Stimulated activated naive CD4-positive, alpha-beta T cell treated with Interleukin-2 at 50 U/mL for 16 hours (primary cell): ENCODE data around the gene C1QTNF12.
A peak's percentile ranks its signal among the peaks of the same experiment; 100 is the strongest.

Experiments
- DNase-seq: peaks from one replicate; lab custom pipeline; 2025; lab: John Stamatoyannopoulos, UW

The C1QTNF12 gene

GRCh38 chr1:1213345-1214265 lies 32.9 kb downstream of the C1QTNF12 start, which contains the start of gene TNFRSF4:
Gene TNFRSF4, minus strand, starts transcription at chr1:1214153. Its CDS starts 26 bp downstream, at chr1:1214127.
- peak; percentile 48 for DNase-seq

DNA sequence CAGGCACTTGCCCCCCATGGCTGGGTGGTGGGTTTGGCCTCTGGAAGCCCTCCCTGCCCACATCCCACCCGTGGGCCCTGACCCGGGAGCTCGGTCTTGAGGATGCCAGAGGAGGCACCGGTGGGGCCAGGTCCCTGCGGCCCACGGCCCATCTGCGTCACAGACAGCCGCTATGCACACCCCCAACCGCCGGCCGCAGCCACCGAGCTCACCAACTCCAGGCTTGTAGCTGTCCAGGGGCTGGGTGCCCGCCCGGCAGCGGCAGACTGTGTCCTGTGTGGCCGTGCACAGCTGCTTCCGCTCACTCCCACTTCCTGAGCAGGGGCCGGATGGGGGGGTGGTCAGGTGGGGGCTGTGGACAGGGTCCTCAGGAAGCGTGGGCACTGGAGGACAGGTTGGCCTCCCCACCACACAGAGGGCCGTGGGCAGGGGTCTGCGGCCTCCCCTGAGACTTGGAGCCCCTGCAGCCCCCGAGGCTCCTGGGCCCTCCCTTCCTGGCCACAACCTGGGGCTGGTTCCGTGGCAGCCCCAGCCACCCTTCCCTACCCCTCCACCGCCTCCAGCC lies 33.7 kb downstream of the C1QTNF12 start:
- DNase-seq: peak; percentile 44

- DNase-seq: no peak
Measured at GRCh38 chr1:1211541-1212441, 34.7 kb downstream of the C1QTNF12 start.

GRCh38 chr1:1210726-1211540 lies 35.6 kb downstream of the C1QTNF12 start:
- DNase-seq: no peak

GRCh38 chr1:1208713-1209433 lies 37.6 kb downstream of the C1QTNF12 start:
- peak; percentile 54 for DNase-seq

- no peak for DNase-seq
Measured at GRCh38 chr1:1207571-1207892, 39.0 kb downstream of the C1QTNF12 start.

DNA sequence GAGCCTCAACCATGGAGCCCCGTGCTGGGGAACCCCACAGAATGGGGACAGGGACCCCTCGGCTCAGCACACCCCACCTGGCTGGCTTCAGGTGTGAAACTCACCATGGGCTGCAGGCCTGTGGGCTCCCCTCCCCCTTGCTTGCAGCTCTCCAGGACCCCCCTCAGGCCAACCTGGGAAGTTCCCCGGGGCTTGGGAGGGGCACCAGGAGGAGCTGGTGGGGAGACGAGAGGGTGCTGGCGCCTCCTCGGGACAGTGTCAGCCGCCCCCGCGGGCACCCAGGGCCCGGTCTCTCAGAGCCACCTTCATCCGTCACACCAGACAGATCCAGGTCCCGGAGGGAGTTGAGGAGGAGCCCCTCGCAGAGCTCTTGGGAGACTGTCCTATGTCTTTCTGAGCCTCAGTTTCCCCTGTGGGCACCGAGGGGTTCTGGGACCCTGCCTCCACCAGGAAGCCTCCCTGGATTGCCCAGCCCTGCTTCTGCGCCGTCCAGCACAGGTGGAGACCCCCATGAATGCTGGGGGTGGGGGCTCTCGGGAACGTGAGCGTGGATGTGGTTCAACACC lies 39.5 kb downstream of the C1QTNF12 start:
- DNase-seq: no peak

DNA sequence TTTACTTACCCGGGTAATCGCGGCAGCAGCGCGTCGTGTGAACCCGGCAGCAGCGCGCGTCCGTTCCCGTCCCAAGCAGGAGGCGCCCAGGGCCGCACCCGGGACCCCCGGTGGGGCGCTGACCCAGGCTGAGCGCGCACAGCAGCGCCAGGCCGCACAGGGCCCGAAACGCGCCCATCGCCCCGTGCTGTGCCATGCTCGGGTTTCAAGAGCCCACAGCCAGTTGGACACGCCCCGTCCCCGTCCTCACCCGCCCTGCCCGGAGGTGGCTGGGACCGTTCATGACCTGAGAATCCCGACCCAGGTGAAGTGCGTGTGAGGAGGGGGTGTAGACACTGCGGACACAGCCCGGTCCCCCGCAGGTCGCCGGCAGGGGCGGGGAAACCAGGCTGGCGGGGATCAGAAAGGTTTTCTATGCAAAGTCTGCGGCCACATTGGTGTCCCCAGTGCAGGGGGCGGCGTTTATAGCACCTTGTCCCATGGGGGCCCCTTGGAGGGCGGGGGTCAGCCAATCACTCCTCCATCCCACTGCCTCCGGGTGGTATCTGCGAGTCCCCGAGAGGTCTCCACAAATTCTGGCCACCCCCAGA lies 40.1 kb downstream of the C1QTNF12 start, which contains the start of gene TNFRSF18:
Gene TNFRSF18, minus strand, starts transcription at position 217 of the 590 bp plus-strand sequence. Its CDS starts 21 bp downstream, at position 196.
- DNase-seq: peak; percentile 62

GRCh38 chr1:1205769-1206375 lies 40.6 kb downstream of the C1QTNF12 start:
- no peak for DNase-seq

DNA sequence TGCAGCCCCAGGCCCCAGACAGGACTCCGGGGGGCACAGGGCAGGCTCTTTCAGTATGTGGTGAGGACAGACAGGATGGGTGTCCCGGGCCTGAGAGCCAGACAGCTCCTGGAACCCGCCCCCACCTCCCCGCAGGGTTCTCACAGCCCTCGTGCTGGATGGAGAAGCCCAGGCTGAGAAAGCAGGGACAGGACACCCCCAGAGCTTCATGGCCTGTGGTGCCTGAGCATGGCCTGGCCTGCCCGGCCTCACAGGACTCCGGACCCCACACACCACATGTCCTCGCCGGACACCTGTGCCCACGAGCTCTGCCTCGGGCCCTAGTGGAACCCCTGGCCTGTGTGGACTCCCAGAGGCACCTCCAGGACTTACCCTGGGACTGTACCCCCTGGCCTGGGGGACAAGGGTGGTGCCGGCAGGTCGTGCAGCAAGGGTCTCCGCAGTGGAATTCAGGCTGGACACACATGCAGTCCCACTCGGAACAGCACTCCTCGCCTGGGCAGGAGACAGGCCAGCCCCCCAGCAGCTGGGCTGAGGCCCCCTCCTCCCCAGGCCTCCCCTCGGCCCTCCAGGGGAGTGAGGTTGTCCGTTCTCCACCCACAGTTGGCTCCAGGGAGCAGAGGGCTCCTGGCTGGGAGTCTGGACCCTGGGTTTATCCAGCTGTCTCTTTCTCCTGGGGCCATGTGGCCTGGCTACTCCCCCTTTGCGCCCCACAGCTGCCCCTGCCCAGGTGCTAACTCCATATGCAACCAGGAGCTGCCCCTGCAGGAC lies 41.3 kb downstream of the C1QTNF12 start:
- DNase-seq: no peak

- DNase-seq: no peak
Measured at GRCh38 chr1:1204425-1204920, 42.0 kb downstream of the C1QTNF12 start.

DNA sequence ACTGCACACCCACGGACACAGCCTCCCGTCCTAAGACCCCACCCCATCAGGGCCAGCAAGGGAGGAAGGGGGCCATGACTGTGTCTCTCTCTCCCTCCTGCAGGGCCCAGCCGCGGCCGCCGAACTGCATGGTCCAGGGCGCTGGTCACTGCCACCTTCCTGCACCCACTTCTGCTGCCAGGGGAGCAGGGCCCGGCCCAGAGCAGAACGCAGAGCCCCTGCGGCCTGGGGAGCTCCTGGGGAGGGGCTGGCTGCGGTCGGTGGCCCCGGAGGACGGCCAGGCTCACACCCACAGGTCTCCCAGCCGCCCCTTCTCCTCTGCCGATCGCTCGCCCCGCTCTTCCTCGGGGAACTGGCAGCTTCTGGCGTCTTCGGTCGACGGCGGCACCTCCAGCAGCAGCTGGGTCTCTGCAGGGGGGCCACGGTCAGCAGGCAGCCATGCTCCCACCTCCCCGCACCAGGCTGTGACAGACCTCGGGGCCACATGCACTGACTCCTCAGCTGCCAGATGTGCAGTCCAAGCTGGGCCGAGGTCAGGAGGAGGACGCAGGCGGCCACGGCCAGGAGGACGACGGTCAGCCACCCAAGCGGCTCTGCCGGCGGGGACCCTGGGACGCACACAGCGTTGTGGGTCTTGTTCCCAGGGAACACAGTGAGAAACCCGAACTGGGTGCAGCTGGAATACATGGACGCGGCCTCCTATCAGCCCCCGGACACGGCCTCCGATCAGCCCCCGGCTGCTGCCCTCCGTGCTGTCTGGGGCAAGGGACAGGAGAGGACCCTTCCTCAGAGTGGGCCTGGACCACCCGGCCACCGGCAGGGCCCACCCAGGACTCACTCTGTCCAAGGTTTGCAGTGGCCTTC lies 42.7 kb downstream of the C1QTNF12 start:
- no peak for DNase-seq

DNA sequence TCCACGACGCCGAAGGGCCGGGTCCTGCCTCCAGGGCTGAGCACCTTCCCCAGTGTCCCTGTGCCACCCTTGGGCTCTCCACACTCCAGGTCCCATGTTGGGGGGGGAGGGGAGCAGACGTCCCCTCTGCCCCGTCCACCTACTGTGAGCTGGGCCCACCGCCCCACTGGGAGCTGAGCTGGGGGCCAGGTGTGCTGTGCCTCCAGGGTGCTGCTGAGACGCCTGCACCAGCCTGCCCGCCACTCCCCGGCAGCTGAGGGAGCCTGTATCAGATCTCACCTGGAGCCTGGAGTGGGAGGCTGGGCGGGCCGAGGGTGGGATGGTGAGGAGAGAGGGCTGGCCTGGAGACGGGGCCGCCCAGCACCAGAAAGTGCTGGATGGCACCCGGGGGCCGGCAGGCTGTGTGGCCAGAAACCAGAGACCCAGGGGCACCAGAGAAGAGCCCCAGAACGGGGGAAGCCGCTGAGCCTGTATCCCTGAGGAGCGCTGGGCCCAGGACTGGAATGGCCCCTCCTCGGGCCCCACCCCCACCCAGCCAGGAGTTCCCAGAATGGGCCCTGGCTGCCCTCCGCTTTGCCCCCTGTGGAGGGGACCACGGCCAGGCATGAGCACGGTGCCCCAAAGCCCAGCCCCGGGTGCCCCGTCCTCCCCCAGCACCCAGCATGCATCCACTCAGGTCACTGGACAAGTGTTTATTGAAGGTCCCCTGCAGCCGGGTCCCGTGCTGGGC lies 43.5 kb downstream of the C1QTNF12 start:
- no peak for DNase-seq

GRCh38 chr1:1200876-1201810 lies 45.4 kb downstream of the C1QTNF12 start:
- DNase-seq: peak; percentile 90

DNA sequence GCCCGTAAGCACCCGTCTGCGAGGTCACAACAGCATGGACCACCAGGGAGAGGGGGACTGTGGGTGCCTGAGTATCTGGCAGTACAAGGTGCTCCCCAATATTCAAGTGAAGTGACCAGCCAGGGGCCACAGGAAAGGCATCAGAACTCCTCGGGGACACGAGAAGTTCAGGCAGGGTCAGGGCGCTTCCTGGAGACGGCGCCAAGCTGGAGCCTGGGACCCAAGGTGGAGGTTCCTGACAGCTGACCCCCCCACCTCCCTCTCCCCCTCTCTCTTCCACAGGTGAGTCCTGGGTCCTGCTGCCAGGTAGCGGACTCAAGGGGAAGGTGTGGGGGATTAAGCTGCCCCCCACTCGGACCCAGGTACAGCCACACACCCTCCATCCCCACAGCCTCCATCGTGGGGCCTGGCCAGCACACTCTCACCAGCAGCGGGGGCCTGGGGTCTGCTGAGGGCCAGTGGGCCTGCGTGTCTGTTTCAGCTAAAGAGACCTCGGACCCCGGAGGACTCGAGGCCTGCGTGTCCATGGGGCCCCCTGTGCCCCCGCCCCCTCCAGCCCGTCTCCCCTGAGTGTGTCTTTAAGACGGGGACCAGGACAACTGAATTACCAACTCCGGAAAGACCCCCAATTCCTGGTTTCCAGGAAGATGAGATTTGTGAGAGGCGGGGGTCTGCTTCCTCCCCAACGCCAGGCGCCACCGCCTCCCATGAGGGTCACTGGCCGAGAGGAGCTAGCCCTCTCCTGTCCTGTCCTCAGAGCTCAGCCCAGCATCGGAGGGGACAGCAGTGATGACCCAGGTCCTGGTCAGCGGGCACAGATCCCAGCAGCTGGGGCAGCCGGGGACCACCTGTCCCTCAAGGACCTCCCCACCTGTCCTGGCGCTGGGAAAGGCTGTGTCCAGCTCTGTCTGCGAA lies 46.3 kb downstream of the C1QTNF12 start:
- DNase-seq: no peak
